Upper lobe of left lung (tissue), 4 donors: ENCODE results near the gene PLEKHG7.

ENCODE experiments used
- CTCF ChIP-seq, 6 experiments: fragments of 450-650 bp in 4 of 6; fragments of 200-600 bp in 2 of 6; sonication (generic) in 2 of 6; IDR thresholded peaks; one replicate each; pipeline ENCODE4 v1.5.1; 2016 to 2019; ENCODE audit warnings: antibody characterized with exemption in 6 of 6
- EP300 ChIP-seq, 4 donors: sonication (generic); formaldehyde crosslinking; IDR thresholded peaks; one replicate each; pipeline ENCODE4 v1.5.1; 2017; ENCODE audit warnings: antibody characterized with exemption in 4 of 4, control low read depth in 2 of 4
- POLR2A ChIP-seq, 4 donors: fragments of 450-650 bp; IDR thresholded peaks; one replicate each; pipeline ENCODE4 v1.5.1; 2016 to 2017; ENCODE audit warnings: antibody characterized with exemption in 4 of 4, mild to moderate bottlenecking in 2 of 4

GRCh38 chr12:92737855-92738850 lies 35.4 kb downstream of the PLEKHG7 start:
- TF ChIP-seq CTCF (IDR thresholded peaks at IDR 0.05) (no peak), POLR2A (IDR thresholded peaks at IDR 0.05) (no peak), EP300 (IDR thresholded peaks at IDR 0.05) (no peak)
